GM21717 (cell line): ENCODE data around the gene CYTH1.

Source experiments
- ATAC-seq: cut with Tn5 transposase; IDR thresholded peaks from one replicate; pipeline ENCODE4 v1.9.1; 2021; ENCODE audit warnings: mild to moderate bottlenecking, moderate library complexity; ENCODE audit not compliant: unreplicated experiment

The CYTH1 gene, protein sequence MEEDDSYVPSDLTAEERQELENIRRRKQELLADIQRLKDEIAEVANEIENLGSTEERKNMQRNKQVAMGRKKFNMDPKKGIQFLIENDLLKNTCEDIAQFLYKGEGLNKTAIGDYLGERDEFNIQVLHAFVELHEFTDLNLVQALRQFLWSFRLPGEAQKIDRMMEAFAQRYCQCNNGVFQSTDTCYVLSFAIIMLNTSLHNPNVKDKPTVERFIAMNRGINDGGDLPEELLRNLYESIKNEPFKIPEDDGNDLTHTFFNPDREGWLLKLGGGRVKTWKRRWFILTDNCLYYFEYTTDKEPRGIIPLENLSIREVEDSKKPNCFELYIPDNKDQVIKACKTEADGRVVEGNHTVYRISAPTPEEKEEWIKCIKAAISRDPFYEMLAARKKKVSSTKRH

DNA sequence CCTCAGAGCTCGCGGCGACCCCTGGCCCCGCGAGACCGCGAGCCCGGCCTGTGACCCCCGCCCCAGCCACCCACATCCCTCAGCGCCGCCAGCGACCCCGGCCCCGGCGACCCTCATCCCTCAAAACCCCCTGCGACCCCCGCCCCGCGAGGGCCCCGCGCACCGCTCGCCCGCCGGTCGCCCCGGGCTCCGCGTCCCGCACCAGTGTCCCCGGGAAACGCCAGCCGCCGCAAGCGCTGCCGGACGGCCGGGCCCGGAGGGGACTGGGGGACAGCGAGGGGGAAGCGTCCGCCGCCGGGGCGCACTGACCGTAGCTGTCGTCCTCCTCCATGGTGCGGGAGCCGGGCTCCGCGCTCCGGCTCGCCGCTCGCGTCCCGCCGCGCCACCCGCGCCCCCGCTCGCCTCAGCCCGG, at the start of gene CYTH1:
Gene CYTH1 (minus strand): TSS at position 381 of the 412 bp plus-strand sequence. CDS start 50 bp downstream, at position 331.
- ATAC-seq: no peak

DNA sequence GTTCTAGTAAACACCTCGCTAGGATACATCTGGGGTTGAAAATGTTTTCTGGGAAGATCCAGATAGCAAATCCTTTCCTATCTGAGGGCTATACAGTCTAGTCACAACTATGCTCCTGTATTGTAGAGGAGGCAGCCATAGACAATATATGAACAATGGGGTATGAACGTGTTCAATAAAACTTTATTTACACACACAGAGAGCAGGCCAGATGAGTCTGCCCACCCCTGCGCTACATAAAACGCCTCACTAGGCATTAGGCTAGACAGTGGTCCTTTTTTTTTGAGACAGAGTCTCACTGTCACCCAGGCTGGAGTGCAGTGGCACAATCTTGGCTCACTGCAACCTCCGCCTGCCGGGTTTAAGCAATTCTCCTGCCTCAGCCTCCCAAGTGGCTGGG, 47.4 kb upstream of the CYTH1 start:
- no peak for ATAC-seq

DNA sequence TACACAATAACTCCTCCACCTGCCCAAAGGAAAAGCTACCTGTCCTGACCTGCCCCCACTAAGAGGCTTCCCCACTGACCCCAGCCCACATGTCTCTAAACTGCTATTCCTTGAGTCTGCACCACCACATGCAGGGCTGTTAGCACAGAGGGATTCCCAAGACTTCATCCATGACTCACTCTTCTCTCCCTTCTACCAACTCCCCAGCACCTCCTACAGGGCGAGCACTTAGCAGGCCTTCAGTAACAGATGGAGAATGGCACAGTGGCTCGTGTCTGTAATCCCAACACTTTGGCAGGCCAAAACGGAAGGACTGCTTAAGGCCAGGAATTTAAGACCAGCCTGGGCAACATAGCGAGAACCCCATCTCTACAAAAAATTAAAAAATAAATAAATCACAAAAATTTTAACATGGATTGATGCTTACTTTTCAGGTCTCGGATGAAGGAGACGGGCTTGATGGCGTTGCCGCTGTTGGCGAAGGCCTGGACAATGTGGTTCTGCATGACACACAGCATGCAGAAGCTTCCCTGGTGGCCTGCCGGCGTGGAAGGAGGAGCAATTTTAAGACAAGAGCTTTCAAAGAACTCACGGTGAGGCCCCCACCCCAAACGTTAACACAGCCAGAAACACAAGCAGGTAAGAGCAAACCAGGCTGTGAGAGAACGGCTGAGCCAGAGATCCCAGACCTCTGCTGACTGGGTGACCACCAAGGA, 46.6 kb upstream of the CYTH1 start:
- ATAC-seq: no peak

DNA sequence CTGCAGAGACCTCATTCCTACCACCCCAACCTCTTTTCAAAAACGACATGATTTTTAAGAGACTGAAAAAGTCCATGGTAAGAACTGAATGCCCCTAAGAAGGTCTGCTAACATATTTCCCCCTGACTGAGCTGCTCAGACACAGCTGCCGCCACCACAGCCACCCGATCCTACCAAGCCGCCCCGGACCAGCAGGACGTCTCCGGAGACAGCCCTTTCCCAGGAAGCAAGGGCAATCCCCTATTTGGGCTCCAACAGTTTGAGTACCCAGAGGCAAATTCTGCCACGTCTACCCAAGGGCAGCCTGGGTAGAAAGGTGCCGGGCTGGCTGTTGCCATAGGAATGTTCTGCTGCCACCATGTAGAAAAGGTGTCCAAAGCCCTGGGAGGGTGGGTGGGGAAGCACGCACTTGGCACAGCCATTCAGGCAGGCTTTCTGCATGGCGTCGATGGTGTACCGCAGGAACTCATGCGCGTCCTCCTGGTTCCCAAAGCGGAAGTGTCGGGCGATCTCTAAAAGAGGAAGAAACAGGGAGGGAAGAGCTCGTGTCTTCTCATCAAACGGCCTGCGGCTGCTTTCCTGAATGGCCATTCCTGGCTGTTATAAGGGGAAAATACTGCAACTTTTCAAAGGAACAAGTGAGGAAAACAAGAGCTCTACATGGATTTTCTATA, 44.9 kb upstream of the CYTH1 start:
- ATAC-seq: no peak

DNA sequence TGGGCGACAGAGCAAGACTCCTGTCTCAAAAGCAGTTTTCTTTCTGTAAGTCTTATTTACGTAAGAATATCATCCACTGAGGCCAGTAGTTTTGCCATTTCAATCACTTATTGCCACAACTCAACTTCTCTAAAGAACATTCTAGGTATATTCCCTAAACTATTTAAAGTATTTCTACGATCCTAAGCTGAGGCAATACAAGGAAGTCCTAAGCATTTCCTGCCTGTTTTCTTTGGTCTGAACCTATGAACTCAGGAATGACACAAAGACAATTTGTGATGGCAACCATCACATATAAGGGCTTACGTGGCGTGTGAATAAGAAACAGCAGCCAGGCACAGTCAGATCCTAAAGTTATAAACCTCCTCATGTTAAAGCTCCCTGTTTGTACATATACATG, 44.3 kb upstream of the CYTH1 start:
- ATAC-seq: no peak

DNA sequence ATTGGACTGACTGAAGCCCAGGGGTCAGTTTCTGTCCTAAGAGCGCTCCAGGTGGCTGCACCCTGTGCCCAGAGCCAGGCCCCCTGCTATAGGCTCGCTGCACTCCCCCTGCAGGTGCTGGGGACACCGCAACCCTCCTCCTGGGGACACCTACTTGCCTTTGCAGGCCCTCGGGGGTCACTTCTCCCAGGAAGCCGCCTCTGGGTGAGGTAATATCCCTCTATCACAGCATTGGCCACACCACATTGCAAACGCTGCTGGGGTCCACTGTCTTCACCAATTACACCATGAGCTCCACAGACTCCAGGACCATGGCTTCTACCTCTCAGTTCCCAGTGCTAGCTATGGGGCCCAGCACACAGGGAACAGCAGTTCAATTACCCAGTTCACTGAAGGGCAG, 43.6 kb upstream of the CYTH1 start:
- no peak for ATAC-seq

DNA sequence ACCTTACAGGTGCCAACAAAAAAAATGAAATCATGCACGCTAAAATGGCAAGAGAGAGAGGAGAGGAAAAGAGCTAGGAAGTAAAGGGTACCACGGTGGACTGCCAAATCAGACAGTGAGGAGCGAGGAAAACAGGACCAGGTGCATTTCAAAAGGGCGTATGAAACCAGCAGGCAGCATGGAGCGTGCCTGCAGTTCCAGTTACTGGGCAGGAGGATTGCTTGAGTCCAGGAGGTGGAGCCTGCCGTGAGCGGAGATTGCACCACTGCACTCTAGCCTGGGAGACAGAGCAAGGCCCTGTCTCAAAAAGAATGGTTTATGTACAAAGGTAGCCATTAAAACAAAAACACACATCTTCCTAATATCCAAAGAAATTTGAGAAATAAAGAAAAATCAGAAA, 42.2 kb upstream of the CYTH1 start:
- ATAC-seq: no peak

DNA sequence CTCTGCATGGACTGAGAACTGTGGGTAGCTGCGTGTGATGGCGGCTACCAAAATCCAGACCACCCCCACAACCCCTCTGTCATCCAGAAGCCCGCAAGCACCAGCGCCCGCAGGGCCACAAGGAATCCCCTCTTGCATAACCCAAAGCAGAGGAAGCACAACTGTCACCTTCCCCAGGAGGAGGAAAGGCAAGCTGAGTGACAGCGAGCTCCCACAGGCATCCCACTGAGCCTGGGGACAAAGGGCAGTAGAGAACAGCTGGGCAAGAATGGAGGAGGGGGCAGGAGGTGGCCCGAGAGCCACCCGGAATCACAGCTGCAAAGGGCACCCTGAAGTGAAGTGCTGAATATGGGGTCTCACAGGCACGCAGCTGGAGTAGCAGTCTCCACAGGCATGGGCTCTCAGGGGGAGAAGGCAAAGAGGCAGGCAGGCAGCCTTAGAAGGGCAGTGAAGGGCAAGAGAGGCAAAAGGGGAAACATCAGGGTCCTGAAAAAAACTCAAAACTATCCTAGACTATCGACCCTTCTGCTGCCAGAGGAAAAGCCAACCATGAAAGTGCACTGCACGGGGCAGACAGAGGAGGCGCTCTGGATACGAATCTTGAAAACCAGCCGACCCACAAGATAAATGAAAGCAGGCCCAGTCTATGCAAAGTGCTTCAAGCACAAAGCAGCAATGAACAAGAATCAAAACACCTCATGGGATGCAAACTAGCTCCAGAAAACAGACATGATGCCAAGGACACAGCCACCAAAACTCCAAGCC, 41.4 kb upstream of the CYTH1 start:
- no peak for ATAC-seq

DNA sequence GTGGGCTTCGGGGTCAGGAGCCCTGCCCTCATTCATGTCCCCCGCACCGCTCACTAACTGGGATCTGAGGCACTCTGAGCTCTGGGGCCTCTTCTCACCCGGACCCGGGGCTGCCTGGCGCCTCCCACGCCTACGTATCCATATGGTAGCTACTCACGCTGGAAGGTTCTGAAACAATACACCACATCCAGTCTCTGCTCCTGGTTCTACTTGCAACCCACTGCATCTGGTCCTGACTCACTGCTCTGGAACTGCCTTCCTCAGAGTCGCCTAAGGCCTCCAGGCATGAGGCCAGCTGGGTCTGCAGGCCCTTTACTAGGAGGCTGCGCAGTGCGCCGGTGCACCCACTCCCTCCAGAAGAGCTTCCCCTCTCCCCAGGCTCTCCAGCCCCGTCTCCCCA, 40.5 kb upstream of the CYTH1 start:
- no peak for ATAC-seq

DNA sequence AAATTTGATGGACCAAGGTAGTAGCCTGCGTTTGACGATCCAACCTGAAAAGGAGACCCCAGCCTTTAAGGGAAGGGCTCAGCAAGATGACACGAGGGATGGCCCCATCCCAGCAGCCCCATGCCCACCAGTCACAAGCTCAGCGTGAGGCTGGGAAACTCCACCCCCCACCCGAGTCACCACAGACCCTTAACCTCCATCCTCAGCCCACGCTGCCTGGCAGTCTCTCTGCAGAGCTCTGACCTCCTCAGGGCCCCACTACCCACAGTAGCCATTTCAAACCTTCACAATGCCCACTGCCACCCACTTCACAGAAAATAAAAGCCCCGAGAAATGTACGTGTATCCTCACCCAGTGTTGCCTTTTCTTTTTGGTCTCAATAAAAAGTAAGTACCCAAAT, 39.9 kb upstream of the CYTH1 start:
- no peak for ATAC-seq

DNA sequence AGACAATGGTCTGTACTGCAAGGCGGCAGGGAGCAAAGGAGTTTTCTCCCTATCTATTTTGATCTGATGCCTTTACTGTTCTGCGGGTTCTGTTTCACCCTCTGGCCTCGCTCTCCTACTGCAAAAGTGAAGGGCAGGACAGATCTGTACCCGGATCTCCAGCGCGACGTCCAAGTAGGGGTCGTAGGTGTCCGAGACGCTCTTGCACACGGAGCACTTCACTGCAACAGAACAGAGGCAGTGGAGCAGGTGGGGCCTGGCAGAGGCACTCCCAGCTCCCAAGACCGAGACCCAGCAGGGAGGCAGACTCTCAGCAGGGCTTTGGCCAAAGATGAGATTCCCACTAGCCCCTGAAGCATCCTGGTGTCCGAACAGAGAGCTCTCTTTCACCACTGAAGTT, 38.8 kb upstream of the CYTH1 start:
- ATAC-seq: no peak

DNA sequence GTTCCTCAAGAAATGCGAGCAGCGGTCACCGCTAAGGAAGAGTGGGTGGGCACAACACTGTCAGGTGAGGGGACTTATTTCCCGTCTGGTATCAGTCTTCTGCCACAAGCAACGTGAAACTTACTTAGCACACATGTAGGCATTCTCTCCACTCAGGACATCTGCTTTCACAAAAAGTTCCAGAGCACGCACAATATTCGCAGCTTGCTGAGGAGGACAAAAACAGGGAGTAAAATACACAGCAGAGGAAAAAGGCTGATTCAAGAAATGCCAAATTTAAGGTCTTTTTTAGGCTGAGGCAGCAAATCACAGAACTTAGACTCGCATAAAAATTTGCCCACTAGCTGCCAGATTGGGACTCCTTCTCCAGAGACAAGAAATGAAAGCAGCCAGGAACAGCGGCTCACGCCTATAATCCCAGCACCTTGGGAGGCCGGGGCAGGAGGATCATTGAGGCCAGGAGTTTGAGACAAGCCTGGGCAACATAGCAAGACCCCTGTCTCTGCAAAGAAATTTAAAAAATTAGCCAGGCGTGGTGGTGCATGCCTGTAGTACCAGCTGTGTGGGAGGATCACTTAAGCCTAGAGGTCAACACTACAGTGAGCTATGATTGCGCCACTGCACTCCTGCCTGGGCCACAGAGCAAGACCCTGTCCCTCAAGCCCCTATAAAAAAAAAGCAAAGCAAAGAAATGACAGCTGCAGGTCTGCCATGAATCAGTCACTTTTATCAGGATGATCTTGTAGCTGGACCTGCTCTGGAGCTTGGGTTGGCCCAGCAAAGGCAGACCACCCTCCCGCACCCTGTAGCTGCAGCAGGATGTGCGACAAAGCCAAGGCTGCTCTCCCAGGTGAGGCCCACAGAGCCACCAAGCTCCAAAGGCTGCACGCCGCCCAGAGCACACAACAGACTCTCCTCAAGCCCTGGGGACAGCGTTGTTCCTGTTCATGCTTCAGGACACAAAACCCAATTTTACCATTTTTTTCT, 38.0 kb upstream of the CYTH1 start:
- no peak for ATAC-seq

DNA sequence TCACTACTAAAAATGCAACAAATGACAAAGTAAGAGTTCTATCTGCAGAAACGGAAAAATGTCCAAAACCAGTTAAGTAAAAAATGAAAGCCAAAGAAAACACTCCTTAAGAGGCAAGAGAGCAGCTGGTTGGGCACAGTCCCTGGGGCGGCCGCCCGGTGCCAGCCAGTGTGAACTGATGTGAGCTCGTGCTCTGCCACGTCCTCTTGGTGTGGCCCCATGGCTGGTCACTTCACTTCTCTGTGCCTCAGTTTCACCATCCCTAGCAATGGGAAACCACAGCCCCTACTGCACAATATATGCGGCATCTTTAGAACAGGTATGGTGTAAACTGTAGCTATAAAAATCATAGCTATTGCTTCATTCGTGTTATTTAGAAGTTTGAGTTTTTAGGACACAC, 37.3 kb upstream of the CYTH1 start:
- no peak for ATAC-seq

DNA sequence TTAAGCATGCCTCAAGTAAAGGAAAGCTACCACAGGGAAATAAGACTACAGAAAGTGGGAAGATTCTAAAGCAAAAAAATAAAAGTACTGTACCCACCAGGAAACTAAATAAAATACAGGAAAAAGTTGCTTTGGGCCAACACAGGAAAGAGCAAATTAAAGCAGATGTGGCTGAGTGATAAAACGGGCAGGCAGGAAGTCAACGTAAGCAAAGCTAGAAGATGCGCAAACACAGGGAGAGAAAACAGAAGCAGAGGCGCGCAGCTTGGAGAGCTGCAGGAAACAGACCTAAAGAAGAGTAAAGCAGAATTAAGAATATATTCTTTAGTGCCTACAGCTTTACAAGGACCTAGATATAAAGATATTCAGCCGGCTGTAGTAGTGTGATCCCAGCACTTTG, 36.9 kb upstream of the CYTH1 start:
- no peak for ATAC-seq

DNA sequence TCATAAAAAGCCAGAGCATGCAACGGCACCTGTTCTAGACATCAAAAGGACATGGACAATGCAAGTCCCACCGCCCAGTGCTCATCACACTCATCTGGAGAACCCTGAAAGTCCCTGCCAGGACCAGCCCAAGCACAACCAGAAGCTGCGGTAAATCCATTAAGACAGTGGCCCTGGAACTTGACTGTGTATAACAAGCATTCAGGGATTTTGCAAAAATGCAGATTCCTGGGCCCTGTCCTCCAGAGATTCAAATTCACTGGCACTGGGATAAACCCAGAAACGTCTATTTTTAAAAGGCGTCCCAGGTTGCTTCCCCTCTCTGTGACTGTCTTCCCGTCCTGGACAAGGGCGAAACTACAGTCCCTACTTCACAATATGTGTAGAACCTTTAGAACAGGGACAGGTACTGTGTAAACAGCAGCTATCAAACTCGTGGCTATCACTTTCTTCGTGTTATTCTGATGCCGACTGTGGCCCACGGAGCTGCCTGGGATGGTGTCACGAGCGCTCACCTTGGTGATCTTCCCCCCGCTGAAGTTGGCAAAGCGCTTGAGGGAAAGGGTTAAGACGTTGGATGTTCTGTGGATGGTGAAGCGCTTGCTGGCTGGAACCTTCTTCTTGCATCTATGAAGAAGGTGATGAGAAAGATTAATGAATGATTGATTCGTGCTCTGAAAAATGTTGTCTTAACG, 36.2 kb upstream of the CYTH1 start:
- no peak for ATAC-seq

DNA sequence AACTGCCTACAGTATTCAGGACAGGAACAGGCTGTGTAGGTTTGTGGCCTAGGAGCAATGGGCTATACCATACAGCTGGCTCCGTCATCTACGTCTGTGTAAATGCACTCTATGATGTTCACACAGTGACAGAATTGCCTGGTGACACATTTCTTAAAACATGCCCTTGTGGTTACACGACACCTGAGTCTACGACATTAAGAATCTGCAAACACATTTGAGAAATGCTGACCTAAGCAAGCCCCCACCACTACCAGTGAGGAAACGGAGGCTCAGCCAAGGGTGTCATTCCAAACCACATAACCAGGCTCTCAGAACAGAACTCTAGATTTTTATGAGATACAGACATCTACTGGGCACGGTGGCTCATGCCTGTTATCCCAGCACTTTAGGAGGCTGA, 35.0 kb upstream of the CYTH1 start:
- ATAC-seq: no peak

DNA sequence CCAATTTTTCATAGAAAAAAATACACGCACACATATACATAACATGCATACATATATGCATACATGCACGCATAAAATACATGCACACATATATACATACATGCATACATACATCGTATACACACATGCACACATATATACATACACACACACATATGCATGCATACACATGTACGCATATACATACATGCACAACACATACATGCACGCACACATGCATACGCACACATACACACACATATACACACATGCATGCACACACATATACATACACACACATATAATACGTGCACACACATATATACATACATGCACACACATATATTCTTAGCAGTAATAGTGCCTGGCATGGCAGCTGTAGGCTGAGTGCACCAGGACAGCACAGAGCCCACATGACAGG, 33.6 kb upstream of the CYTH1 start:
- no peak for ATAC-seq

DNA sequence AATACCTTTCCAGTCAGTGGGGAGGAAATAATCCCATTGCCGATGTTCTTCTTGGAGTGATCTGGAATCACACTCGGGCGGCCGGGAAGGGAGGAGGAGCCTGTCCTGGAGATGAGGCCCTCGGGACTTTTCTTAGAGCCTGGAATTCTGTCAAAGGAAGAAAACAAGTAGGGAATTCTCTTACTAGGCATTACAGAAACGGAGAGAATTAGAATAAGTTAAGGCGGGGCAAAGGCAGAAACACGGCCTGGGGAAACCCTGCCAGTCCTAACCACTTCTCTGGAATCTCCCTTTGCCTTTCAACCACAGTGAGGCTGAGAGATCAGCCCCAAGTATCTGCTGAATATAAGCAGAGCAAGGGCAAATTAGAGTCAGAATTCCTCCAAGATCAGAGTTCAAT, 30.8 kb upstream of the CYTH1 start:
- ATAC-seq: no peak

DNA sequence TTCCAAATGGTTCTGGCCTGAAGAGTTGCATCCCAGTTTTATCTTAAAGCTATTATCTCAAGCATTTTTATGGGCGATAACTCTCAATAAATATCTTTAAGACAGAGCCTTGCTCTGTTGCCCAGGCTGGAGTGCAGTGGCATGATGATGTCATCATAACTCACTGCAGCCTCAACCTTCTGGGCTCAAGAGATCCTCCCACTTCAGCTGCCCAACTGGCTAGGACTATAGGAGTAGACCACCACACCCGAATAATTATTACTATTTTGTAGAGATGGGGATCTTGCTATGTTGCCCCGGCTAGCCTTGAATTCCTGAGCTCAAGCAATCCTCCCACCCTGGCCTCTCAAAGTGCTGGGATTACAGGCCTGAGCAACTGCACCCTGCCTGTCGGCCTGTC, 26.1 kb upstream of the CYTH1 start:
- ATAC-seq: no peak
